C4-2B (cell line): ENCODE results near the gene JAKMIP1.

Source experiments
- CTCF ChIP-seq: fragments of 450-650 bp; conservative IDR thresholded peaks from 2 replicates; pipeline ENCODE4 v1.5.1; 2017; ENCODE audit warnings: mild to moderate bottlenecking
- ZFX ChIP-seq: fragments of 450-650 bp; IDR thresholded peaks from 2 replicates; pipeline ENCODE4 v1.6.1; 2017

GRCh38 chr4:6190486-6190885, 9.9 kb downstream of the JAKMIP1 start:
- TF ChIP-seq CTCF (no peak), ZFX (no peak)
